ENCODE results near the gene TES.
"Not testable (repeated sequence)": the region's sequence is repeated elsewhere in the genome, so short reads cannot be mapped to it uniquely, and the experiment has no call there.

TES gene

DNA sequence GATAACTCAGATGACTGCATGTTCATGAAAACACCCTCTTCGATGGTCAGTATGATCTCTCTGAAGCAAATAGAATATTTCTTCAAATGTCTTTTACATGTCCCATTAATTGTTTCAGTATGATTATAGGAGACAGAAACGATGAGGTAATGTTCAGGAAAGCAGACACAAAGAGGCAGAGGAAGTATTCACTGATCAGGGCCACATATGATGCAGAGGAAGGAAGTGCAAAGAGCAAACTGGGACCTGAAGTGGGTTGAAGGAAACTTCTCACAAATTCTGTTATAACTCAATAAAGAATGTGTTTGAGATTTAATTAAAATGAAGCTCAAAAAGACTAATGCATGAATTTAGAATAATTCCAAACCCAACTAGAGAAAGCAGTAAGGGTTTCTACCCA is 70.5 kb downstream of the TES start:
- H3K4me1 ChIP-seq (ENCODE audit: insufficient read depth, low read length), result no peaks in the 10 kb centered on the region; the same call in 1 of the 2 replicates
- H3K36me3 ChIP-seq (ENCODE audit: insufficient read depth, low read length), result no peaks in the 10 kb centered on the region
- peaks cover 3% of the 10 kb centered on the region; the same call in 1 of the 2 replicates for H3K9me3 ChIP-seq (ENCODE audit: control insufficient read depth, insufficient read depth, low read length)
- no peak overlapping the region for H3K9ac ChIP-seq (ENCODE audit: low read depth, low read length)

DNA sequence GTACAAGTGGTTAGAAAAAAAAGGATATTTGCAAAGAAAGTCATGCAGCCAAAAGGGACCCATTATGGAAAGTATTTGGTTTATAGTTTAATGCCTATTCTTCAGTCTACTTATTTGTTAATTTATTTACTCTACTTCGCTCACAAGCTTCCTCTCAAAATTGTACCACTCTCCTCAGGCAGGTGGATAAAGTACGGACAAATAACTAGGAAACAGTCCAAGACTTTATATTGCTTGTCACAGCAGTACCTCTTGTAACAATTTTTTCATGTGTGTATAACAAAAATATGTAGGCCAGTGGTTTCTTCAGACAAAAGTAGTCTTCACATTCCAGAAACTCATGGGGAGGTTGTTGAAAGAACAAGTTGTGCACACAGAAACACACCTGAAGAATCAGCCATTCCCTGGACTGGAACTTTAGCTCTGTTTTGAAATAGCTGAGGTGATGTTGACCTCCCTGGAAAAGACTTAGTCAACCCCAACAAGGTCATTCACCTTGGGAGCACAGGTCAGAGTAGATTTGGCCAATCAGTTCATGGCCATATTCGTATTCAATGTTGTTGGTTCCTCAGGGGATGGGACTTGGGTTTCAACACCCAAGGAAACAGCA is 73.4 kb downstream of the TES start:
- Histone ChIP-seq H3K36me3 (ENCODE audit: insufficient read depth, low read length) (no peaks in the 10 kb centered on the region), H3K9me3 (ENCODE audit: control insufficient read depth, insufficient read depth, low read length) (no peaks in the 10 kb centered on the region), H3K4me1 (ENCODE audit: insufficient read depth, low read length) (no peaks in the 10 kb centered on the region), H3K9ac (ENCODE audit: low read depth, low read length) (no peak overlapping the region)

DNA sequence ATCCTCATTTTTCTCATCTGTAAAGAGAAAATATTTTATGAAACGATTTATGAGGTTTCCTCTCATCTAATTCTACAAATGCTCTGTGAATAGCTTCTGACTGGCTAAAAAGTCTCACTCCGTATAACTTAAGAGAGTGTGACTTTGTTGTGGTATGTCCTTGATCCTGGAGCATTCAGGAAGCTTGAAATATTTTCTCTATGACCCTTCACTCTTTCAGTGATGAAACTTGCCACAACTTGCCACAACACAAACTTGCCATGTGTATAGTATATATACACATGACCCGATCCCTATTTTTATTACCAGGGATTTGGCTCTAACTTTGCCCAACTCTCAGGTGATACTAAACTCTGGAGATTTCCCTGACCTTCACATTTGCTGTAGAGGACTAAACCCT is 74.1 kb downstream of the TES start:
- Histone ChIP-seq H3K9ac (ENCODE audit: low read depth, low read length) (no peak overlapping the region), H3K4me1 (ENCODE audit: insufficient read depth, low read length) (no peaks in the 10 kb centered on the region), H3K36me3 (ENCODE audit: insufficient read depth, low read length) (no peaks in the 10 kb centered on the region), H3K9me3 (ENCODE audit: control insufficient read depth, insufficient read depth, low read length) (no peaks in the 10 kb centered on the region)

DNA sequence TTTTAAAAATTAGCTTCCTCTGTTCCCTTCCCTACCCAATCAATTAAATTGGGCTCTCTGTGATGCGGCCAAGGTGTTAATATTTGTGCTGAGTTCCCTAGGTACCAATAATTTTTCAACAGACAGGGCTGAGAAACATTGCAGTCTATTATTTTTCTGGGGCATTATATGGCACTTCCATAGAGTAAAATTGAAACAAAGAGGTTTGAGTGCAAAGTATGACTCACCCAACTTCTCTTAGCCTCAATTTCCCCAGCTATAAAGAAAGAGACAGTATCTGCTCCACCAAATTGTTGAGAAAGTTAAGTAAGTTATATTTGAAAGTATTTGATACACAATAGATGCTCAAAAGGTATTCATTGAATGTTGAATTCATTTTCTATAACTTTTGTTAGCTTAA is 74.9 kb downstream of the TES start:
- Histone ChIP-seq H3K9ac (ENCODE audit: low read depth, low read length) (no peak overlapping the region), H3K4me1 (ENCODE audit: insufficient read depth, low read length) (no peaks in the 10 kb centered on the region), H3K9me3 (ENCODE audit: control insufficient read depth, insufficient read depth, low read length) (no peaks in the 10 kb centered on the region), H3K36me3 (ENCODE audit: insufficient read depth, low read length) (no peaks in the 10 kb centered on the region)

DNA sequence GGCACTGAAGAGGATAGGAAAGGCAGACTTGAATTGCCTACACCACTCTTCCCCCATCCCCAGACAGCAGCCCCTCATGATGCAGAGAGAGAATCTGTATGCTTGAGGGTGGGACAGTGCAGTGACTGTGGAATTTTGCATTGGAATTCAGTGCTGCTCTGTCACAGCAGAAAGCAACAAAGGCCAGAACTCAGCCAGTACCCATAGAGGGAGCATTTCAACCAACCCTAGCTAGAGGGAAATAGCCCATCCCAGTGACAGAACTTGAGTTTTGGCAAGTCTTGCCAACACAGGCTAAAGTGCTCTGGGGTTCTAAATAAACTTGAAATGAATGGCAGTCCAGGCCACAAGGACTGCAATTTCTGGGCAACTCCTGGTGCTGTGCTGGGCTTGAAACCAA is 80.4 kb downstream of the TES start:
- H3K9me3 ChIP-seq (ENCODE audit: control insufficient read depth, insufficient read depth, low read length), result peaks cover 7% of the 10 kb centered on the region; the same call in 1 of the 2 replicates
- H3K36me3 ChIP-seq (ENCODE audit: insufficient read depth, low read length), result no peaks in the 10 kb centered on the region
- H3K9ac ChIP-seq (ENCODE audit: low read depth, low read length), result no peak overlapping the region
- 0 out of 2 replicates have a peak, but pooled peaks cover 2% of the 10 kb centered on the region for H3K4me1 ChIP-seq (ENCODE audit: insufficient read depth, low read length)

DNA sequence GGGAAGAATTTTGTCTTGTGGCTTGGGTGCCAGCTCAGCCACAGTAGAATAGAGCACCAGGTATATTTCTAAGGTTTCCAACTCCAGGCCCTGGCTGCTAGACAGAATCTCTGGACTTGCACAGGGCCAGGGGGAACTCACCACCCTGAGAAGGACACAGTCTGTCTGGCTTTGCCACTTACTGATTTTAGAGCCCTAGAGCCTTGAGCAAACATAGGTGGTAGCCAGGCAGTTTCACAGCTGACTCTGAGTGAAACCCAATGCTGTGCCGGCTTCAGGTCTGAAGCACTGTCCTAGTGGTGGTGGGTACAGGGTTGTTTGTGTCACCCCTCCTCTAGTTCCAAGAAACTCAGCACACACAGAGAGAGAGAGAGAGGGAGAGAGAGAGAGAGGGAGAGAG is 81.6 kb downstream of the TES start:
- H3K9ac ChIP-seq (ENCODE audit: low read depth, low read length), result no peak overlapping the region
- no peaks in the 10 kb centered on the region for H3K36me3 ChIP-seq (ENCODE audit: insufficient read depth, low read length)
- H3K4me1 ChIP-seq (ENCODE audit: insufficient read depth, low read length), result 0 out of 2 replicates have a peak, but pooled peaks cover 2% of the 10 kb centered on the region
- peaks cover 7% of the 10 kb centered on the region; the same call in 1 of the 2 replicates for H3K9me3 ChIP-seq (ENCODE audit: control insufficient read depth, insufficient read depth, low read length)

DNA sequence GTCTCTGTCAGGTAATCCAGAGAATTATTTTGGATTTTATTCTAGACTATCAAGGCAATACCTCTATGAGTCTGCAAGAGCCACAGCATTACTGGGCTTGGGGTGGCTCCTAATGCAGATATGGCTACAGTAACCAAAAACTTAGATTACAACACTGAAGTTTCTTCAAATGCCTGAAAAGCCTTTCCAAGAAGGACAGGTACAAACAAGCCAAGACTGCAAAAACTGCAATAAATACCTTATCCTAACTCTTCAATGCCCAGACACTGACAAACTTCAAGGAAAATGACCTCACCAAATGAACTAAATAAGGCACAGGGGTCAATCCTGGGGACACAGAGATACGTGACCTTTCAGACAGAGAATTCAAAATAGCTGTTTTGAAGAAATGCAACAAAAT is 82.0 kb downstream of the TES start:
- Histone ChIP-seq H3K4me1 (ENCODE audit: insufficient read depth, low read length) (0 out of 2 replicates have a peak, but pooled peaks cover 2% of the 10 kb centered on the region), H3K9ac (ENCODE audit: low read depth, low read length) (no peak overlapping the region), H3K36me3 (ENCODE audit: insufficient read depth, low read length) (no peaks in the 10 kb centered on the region), H3K9me3 (ENCODE audit: control insufficient read depth, insufficient read depth, low read length) (peaks cover 7% of the 10 kb centered on the region; the same call in 1 of the 2 replicates)

DNA sequence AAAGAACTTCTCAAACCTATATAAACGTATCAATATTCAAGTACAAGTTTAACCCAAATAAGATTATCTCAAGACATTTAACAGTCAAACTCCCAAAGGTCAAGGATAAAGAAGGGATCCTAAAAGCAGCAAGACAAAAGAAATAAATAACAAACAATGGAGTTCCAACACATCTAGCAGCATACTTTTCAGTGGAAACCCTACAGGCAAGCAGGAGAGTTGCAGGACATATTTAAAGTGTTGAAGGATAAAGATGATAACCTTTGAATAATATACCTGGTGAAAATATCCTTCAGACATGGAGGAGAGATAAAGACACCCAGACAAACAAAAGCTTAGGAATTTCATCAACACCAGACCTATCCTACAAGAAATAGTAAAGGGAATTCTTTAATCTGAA is 82.8 kb downstream of the TES start:
- Histone ChIP-seq H3K9ac (ENCODE audit: low read depth, low read length) (no peak overlapping the region), H3K36me3 (ENCODE audit: insufficient read depth, low read length) (no peaks in the 10 kb centered on the region), H3K4me1 (ENCODE audit: insufficient read depth, low read length) (0 out of 2 replicates have a peak, but pooled peaks cover 2% of the 10 kb centered on the region), H3K9me3 (ENCODE audit: control insufficient read depth, insufficient read depth, low read length) (peaks cover 7% of the 10 kb centered on the region; the same call in 1 of the 2 replicates)

DNA sequence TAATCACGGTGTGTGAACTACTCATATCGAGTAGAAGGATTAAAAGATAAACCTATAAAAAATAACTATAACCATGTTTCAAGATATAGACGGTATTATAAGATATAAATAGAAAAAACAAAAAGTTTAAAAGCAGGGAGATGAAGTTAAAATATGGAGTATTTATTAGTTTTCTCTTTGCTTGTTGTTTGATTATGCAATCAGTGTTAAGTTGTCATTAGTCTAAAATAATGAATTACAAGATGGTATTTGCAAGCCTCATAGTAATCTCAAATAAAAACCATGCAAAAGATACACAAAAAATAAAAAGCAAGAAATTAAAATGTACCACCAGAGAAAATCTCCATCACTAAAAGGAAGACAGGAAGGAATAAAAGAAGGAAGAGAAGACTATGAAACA is 83.3 kb downstream of the TES start:
- no peak overlapping the region for H3K9ac ChIP-seq (ENCODE audit: low read depth, low read length)
- H3K4me1 ChIP-seq (ENCODE audit: insufficient read depth, low read length), result 0 out of 2 replicates have a peak, but pooled peaks cover 2% of the 10 kb centered on the region
- peaks cover 11% of the 10 kb centered on the region; the same call in 1 of the 2 replicates for H3K9me3 ChIP-seq (ENCODE audit: control insufficient read depth, insufficient read depth, low read length)
- H3K36me3 ChIP-seq (ENCODE audit: insufficient read depth, low read length), result no peaks in the 10 kb centered on the region

DNA sequence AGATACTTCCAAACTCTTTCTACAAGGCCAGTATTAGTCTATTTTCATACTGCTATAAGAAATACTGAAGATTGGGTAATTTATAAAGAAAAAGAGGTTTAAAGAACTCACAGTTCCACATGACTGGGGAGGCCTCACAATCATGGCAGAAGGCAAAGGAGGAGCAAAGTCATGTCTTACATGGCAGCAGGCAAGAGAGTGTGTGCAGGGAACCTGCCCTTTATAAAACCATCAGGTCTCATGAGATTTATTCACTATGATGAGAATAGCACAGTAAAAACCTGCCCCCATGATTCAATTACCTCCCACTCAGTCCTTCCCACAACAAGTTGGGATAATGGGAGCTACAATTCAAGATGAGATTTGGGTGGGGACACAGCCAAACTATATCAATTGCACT is 85.6 kb downstream of the TES start:
- peaks cover 11% of the 10 kb centered on the region; the same call in 1 of the 2 replicates for H3K9me3 ChIP-seq (ENCODE audit: control insufficient read depth, insufficient read depth, low read length)
- not testable (repeated sequence) for H3K4me1 ChIP-seq (ENCODE audit: insufficient read depth, low read length); H3K36me3 ChIP-seq (ENCODE audit: insufficient read depth, low read length); H3K9ac ChIP-seq (ENCODE audit: low read depth, low read length)

DNA sequence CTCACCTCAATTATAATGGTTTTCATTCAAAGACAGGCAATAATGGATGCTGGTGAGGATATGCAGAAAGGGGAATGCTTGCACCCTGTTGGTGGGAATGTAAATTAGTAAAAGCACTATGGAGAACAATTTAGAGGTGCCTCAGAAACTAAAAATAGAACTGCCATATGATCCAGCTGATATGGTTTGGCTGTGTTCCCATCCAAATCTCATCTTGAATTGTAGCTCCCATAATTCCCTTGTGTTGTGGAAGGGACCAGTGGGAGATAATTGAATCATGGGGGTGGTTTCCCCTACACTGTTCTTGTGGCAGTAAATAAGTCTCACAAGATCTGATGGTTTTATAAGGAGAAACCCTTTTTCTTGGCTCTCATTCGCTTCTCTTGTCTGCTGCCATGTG is 87.7 kb downstream of the TES start:
- no peak overlapping the region for H3K9ac ChIP-seq (ENCODE audit: low read depth, low read length)
- peaks cover 11% of the 10 kb centered on the region; the same call in 1 of the 2 replicates for H3K9me3 ChIP-seq (ENCODE audit: control insufficient read depth, insufficient read depth, low read length)
- no peaks in the 10 kb centered on the region for H3K4me1 ChIP-seq (ENCODE audit: insufficient read depth, low read length)
- H3K36me3 ChIP-seq (ENCODE audit: insufficient read depth, low read length), result no peaks in the 10 kb centered on the region

DNA sequence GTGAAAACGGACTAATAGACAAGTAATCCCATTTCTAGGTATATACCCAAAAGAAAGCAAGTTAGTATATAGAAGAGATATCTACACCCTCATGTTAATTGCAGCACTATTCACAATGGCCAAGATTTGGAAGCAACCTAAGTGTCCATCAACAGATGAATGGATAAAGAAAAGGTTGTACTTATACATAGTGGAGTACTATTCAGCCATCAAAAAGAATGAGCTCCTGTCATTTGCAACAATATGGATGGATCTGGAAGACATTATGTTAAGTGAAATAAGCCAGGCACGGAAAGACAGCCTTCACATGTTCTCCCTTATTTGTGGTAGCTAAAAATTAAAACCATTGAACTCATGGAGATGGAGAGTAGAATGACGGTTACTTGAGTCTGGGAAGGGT is 88.2 kb downstream of the TES start:
- Histone ChIP-seq H3K4me1 (ENCODE audit: insufficient read depth, low read length) (no peaks in the 10 kb centered on the region), H3K9me3 (ENCODE audit: control insufficient read depth, insufficient read depth, low read length) (peaks cover 11% of the 10 kb centered on the region; the same call in 1 of the 2 replicates), H3K9ac (ENCODE audit: low read depth, low read length) (no peak overlapping the region), H3K36me3 (ENCODE audit: insufficient read depth, low read length) (no peaks in the 10 kb centered on the region)

DNA sequence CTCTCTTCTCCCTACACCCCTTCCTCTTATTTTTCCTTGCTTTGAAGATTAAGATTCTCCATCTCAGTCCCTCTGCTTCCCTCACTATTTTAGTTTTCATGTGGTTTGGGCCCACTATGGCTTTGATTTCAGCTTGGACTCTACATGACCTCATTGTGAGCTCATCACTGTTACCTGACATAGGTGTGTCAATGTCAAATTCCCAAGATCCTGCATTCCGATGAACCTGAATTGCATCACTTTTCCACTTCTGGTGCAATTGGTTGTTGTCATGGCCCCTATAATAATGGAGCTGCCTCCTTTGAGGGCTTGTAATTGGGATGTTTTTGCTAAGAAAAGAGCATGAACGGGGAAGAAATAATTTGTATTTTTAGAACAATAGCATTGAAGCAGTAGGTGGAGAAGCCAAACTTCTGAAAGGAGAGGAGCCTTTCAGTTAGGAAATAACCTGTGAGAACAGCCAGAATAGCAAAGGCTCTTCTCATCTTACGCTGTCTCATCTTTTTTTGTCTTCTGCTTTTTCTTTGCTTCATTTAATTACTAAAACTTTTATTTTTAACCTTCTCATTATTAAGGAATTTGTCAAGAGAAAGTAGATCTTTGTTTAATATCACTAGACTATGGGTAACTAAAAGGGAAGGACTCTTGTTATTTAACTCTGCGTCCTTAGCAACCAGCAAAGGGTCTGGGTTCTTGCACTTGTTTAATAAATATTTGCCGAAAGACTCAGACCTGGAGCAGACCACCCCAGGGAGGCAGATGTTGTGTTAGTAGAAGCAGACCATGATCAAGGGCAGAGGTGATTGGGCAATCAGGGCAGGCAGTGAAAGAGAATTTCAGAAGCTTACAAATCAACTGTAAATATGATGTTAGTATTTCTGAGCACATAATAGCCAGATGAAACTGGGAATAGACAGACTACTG is 95.4 kb downstream of the TES start:
- Histone ChIP-seq H3K9ac (ENCODE audit: low read depth, low read length) (no peak overlapping the region), H3K36me3 (ENCODE audit: insufficient read depth, low read length) (no peaks in the 10 kb centered on the region), H3K4me1 (ENCODE audit: insufficient read depth, low read length) (peaks cover 12% of the 10 kb centered on the region), H3K9me3 (ENCODE audit: control insufficient read depth, insufficient read depth, low read length) (no peaks in the 10 kb centered on the region)

DNA sequence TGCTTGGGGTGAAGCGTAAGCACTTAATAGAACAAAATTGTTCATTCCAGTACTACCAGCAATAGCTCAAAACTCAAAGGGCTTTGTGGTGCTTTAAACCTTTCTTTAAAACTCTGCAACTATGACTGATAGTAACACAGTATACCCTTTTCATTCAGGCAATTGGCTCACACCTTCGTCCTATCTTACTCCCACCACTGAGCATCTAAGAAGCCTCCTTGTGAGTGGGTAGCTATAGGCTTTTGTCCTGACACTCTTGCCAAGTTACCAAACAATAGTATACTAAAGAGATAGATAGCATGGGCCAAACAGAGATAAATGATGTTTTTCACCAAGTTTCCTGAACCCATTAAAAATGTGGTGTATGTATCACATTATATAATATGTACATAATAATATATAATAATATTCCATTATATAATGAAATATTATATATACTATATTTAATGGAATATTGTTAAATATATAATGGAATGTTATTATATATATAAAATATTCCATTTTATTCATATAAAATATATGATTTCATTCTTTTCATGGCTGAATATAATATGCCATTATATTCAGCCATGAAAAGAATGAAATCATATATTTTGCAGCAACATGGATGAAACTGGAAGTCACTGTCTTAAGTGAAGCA is 96.2 kb downstream of the TES start:
- Histone ChIP-seq H3K4me1 (ENCODE audit: insufficient read depth, low read length) (peaks cover 12% of the 10 kb centered on the region), H3K9ac (ENCODE audit: low read depth, low read length) (no peak overlapping the region), H3K9me3 (ENCODE audit: control insufficient read depth, insufficient read depth, low read length) (no peaks in the 10 kb centered on the region), H3K36me3 (ENCODE audit: insufficient read depth, low read length) (no peaks in the 10 kb centered on the region)

Data from ES-I3 (cell line).